Upper lobe of left lung (tissue), 6 donors: ENCODE results near the gene PRR11. TPM values are rescaled to one million over a fixed set of nuclear protein-coding genes. Genes with fewer than 3 reads are reported as not detected.
"Not testable (repeated sequence)": the region's sequence is repeated elsewhere in the genome, so short reads cannot be mapped to it uniquely, and the experiment has no call there.

Source experiments
- ATAC-seq, 2 donors: fragments of 200-7000 bp; cut with Tn5 transposase; one replicate each; pipeline ENCODE4 v1.9.1; 2022; ENCODE audit warnings: mild to moderate bottlenecking in 2 of 2, moderate library complexity in 2 of 2; ENCODE audit not compliant: low FRiP score in 2 of 2
- DNase-seq, 2 donors: peaks; one replicate each; pipeline ENCODE4 v3.0.0-alpha.2; 2019 to 2020
- H3K27ac ChIP-seq, 4 donors: fragments of 200-600 bp; sonication (generic); one replicate each; pipeline ENCODE4 v1.5.1; 2016 to 2019
- H3K27me3 ChIP-seq, 4 donors: fragments of 200-600 bp; sonication (generic); one replicate each; pipeline ENCODE4 v1.5.1; 2017 to 2019
- H3K36me3 ChIP-seq, 4 donors: fragments of 200-600 bp; sonication (generic); one replicate each; pipeline ENCODE4 v1.5.1; 2016 to 2019
- H3K4me1 ChIP-seq, 4 donors: fragments of 200-600 bp; sonication (generic); one replicate each; pipeline ENCODE4 v1.5.1; 2018 to 2019
- H3K4me3 ChIP-seq, 4 donors: fragments of 200-600 bp; sonication (generic); one replicate each; pipeline ENCODE4 v1.5.1; 2017 to 2019; ENCODE audit warnings: mild to moderate bottlenecking in 2 of 4, moderate library complexity in 1 of 4
- H3K9me3 ChIP-seq, 4 donors: fragments of 200-600 bp; sonication (generic); one replicate each; pipeline ENCODE4 v1.5.1; 2018 to 2019
- CTCF ChIP-seq, 6 experiments: fragments of 450-650 bp in 4 of 6; fragments of 200-600 bp in 2 of 6; sonication (generic) in 2 of 6; IDR thresholded peaks; one replicate each; pipeline ENCODE4 v1.5.1; 2016 to 2019; ENCODE audit warnings: antibody characterized with exemption in 6 of 6
- EP300 ChIP-seq, 4 donors: sonication (generic); formaldehyde crosslinking; IDR thresholded peaks; one replicate each; pipeline ENCODE4 v1.5.1; 2017; ENCODE audit warnings: antibody characterized with exemption in 4 of 4, control low read depth in 2 of 4
- POLR2A ChIP-seq, 4 donors: fragments of 450-650 bp; IDR thresholded peaks; one replicate each; pipeline ENCODE4 v1.5.1; 2016 to 2017; ENCODE audit warnings: antibody characterized with exemption in 4 of 4, mild to moderate bottlenecking in 2 of 4
- POLR2AphosphoS5 ChIP-seq, 2 donors: sonication (generic); formaldehyde crosslinking; IDR thresholded peaks; one replicate each; pipeline ENCODE4 v1.5.1; 2017; ENCODE audit warnings: antibody characterized with exemption in 2 of 2
- WGBS, 2 donors: methylation state at CpG; one replicate each; pipeline ENCODE4 v1.1.5; 2017 to 2018; 5-methylcytosine and 5-hydroxymethylcytosine counted together
- total RNA-seq, 6 donors: library from RNA; depleted of rRNA in 4 of 6; stranded (reverse); fragments of >200 nt in 4 of 6; gene quantifications; one replicate each; pipeline versions ENCODE4 v1.1.0 to v1.2.1, GENCODE V29; 2016 to 2021
- donor health status: DM: no; HTN: no; CAD: no; lungs with moderate emphysema.
- donor health status: DM: no; HTN: yes; CAD: no; lungs with severe emphysema.

Gene PRR11
- total RNA-seq, 6 donors from 2014 or later, result 0.69 to 57.5 (median 2.9) TPM; not detected in 1

- H3K4me1 ChIP-seq, result no peaks in the 10 kb centered on the region
- 85 to 86% methylated on average over 7 of the region's 7 CpGs for WGBS, 2 donors
- H3K9me3 ChIP-seq, result no peaks in the 10 kb centered on the region
- H3K27ac ChIP-seq, result no peak overlapping the region
- no peak for TF ChIP-seq CTCF (IDR thresholded peaks at IDR 0.05)
- no peak for TF ChIP-seq POLR2AphosphoS5 (IDR thresholded peaks at IDR 0.05)
- no peak for TF ChIP-seq POLR2A (IDR thresholded peaks at IDR 0.05)
- no peak for TF ChIP-seq EP300 (IDR thresholded peaks at IDR 0.05)
- no peak overlapping the region for H3K4me3 ChIP-seq
- DNase-seq, result no peak
- H3K36me3 ChIP-seq, result no peaks in the 10 kb centered on the region
- no peak for ATAC-seq
- H3K27me3 ChIP-seq, result no peaks in the 10 kb centered on the region
These were observed 22.9 kb downstream of the PRR11 start for GRCh38 chr17:59178266-59178985.

- not testable (repeated sequence) for H3K9me3 ChIP-seq, ATAC-seq
These were observed 24.1 kb downstream of the PRR11 start for GRCh38 chr17:59179601-59180000.

GRCh38 chr17:59180626-59181025, 25.1 kb downstream of the PRR11 start:
- no peaks in the 10 kb centered on the region for H3K9me3 ChIP-seq
- H3K4me3 ChIP-seq, result no peak overlapping the region
- ATAC-seq (no peak), DNase-seq (no peak)
- no peak overlapping the region for H3K27ac ChIP-seq
- 97 to 98% methylated on average over 9 of the region's 9 CpGs for WGBS, 2 donors
- H3K4me1 ChIP-seq, result no peaks in the 10 kb centered on the region
- no peaks in the 10 kb centered on the region for H3K27me3 ChIP-seq
- H3K36me3 ChIP-seq, result no peaks in the 10 kb centered on the region
- TF ChIP-seq EP300 (IDR thresholded peaks at IDR 0.05) (no peak), POLR2A (IDR thresholded peaks at IDR 0.05) (no peak), CTCF (IDR thresholded peaks at IDR 0.05) (no peak), POLR2AphosphoS5 (IDR thresholded peaks at IDR 0.05) (no peak)

More at GRCh38 chr17:59179601-59180000, 24.1 kb downstream of the PRR11 start:
- not testable (repeated sequence) for H3K27me3 ChIP-seq, H3K36me3 ChIP-seq, H3K4me1 ChIP-seq, DNase-seq, H3K4me3 ChIP-seq, H3K27ac ChIP-seq
- WGBS, 2 donors, result 93 to 96% methylated on average over 8 to 11 of the region's 11 CpGs

GRCh38 chr17:59181481-59181880, 25.9 kb downstream of the PRR11 start:
- DNase-seq, result no peak

GRCh38 chr17:59185997-59186396, 30.5 kb downstream of the PRR11 start:
- Histone ChIP-seq H3K4me1 (no peaks in the 10 kb centered on the region), H3K36me3 (no peaks in the 10 kb centered on the region)

More at GRCh38 chr17:59181481-59181880, 25.9 kb downstream of the PRR11 start:
- Histone ChIP-seq H3K4me3 (no peak overlapping the region), H3K36me3 (no peaks in the 10 kb centered on the region), H3K27me3 (no peaks in the 10 kb centered on the region), H3K4me1 (no peaks in the 10 kb centered on the region), H3K27ac (no peak overlapping the region), H3K9me3 (no peaks in the 10 kb centered on the region)
- no peak for ATAC-seq
- TF ChIP-seq POLR2A (IDR thresholded peaks at IDR 0.05), result no peak
- 97 to 99% methylated on average over 9 of the region's 9 CpGs for WGBS, 2 donors

More at GRCh38 chr17:59185997-59186396, 30.5 kb downstream of the PRR11 start:
- no peak for DNase-seq
- Histone ChIP-seq H3K9me3 (no peaks in the 10 kb centered on the region), H3K27ac (no peak overlapping the region), H3K27me3 (no peaks in the 10 kb centered on the region), H3K4me3 (no peak overlapping the region)
- TF ChIP-seq EP300 (IDR thresholded peaks at IDR 0.05) (no peak), POLR2AphosphoS5 (IDR thresholded peaks at IDR 0.05) (no peak), POLR2A (IDR thresholded peaks at IDR 0.05) (no peak), CTCF (IDR thresholded peaks at IDR 0.05) (no peak)
- ATAC-seq, result no peak
